GM19467 (cell line): Measurements from ENCODE around the gene CSNK1G2.

Source experiments
- ATAC-seq: cut with Tn5 transposase; IDR thresholded peaks from one replicate; pipeline ENCODE4 v1.9.1; 2021; ENCODE audit warnings: mild to moderate bottlenecking, moderate library complexity; ENCODE audit not compliant: unreplicated experiment

The CSNK1G2 gene

GRCh38 chr19:1941146-1942077 lies at the start of gene CSNK1G2:
CSNK1G2 (plus strand) TSS chr19:1941172; CDS start chr19:1969773, 28,601 bp downstream.
- ATAC-seq = peak; percentile 45

- ATAC-seq = no peak
Observed at GRCh38 chr19:1893791-1894190, 47.2 kb upstream of the CSNK1G2 start.

GRCh38 chr19:1896508-1896907 lies 44.5 kb upstream of the CSNK1G2 start:
- ATAC-seq = no peak

- no peak for ATAC-seq
Observed at GRCh38 chr19:1901940-1902404, 39.0 kb upstream of the CSNK1G2 start.

GRCh38 chr19:1902923-1903322 lies 38.0 kb upstream of the CSNK1G2 start:
- no peak for ATAC-seq

- peak; percentile 3 for ATAC-seq
Observed at GRCh38 chr19:1904860-1905109, 36.2 kb upstream of the CSNK1G2 start.

GRCh38 chr19:1905110-1905862 lies 35.7 kb upstream of the CSNK1G2 start, which contains the start of the genes ADAT3 and SCAMP4:
ADAT3 (plus strand) TSS chr19:1905399; CDS start chr19:1912048, 6,649 bp downstream.
SCAMP4 (plus strand) TSS chr19:1905399; CDS start chr19:1915020, 9,621 bp downstream.
- peak; percentile 79 for ATAC-seq

- ATAC-seq = no peak
Observed at GRCh38 chr19:1905863-1906375, 35.1 kb upstream of the CSNK1G2 start.

- no peak for ATAC-seq
Observed at GRCh38 chr19:1906985-1907562, 33.9 kb upstream of the CSNK1G2 start.

- no peak for ATAC-seq
Observed at GRCh38 chr19:1907563-1908363, 33.2 kb upstream of the CSNK1G2 start.

GRCh38 chr19:1908364-1908678 lies 32.7 kb upstream of the CSNK1G2 start:
- no peak for ATAC-seq

GRCh38 chr19:1909761-1910080 lies 31.3 kb upstream of the CSNK1G2 start:
- no peak for ATAC-seq

- ATAC-seq = no peak
Observed at GRCh38 chr19:1910177-1910576, 30.8 kb upstream of the CSNK1G2 start.

- no peak for ATAC-seq
Observed at GRCh38 chr19:1911098-1911497, 29.9 kb upstream of the CSNK1G2 start.

- ATAC-seq = no peak
Observed at GRCh38 chr19:1911995-1912394, 29.0 kb upstream of the CSNK1G2 start.

GRCh38 chr19:1912760-1913505 lies 28.0 kb upstream of the CSNK1G2 start:
- no peak for ATAC-seq

- no peak for ATAC-seq
Observed at GRCh38 chr19:1913781-1914577, 27.0 kb upstream of the CSNK1G2 start.

- no peak for ATAC-seq
Observed at GRCh38 chr19:1914826-1915341, 26.1 kb upstream of the CSNK1G2 start.

GRCh38 chr19:1917146-1917545 lies 23.8 kb upstream of the CSNK1G2 start:
- ATAC-seq = no peak
